GM23338 (cell line): ENCODE measurements around the gene AGBL4. TPM values are rescaled to one million over a fixed set of nuclear protein-coding genes. Genes with fewer than 3 reads are reported as not detected.
A peak's percentile ranks its signal among the peaks of the same experiment; 100 is the strongest.

Experiments used
- ATAC-seq: fragments of 200-7000 bp; cut with Tn5 transposase; 3 replicates; pipeline ENCODE4 v1.9.1; 2020
- DNase-seq: peaks from one replicate; pipeline ENCODE4 v3.0.0-alpha.2; 2015; ENCODE audit warnings: low spot score
- H2AFZ ChIP-seq: fragments of 200-600 bp; sonication (generic); 2 replicates; pipeline ENCODE4 v1.8.0; 2016; ENCODE audit warnings: antibody characterized with exemption, mild to moderate bottlenecking, moderate library complexity
- H3F3A ChIP-seq: fragments of 200-600 bp; sonication (generic); replicated peaks from 2 replicates; pipeline ENCODE4 v1.8.0; 2017; ENCODE audit warnings: antibody characterized with exemption, mixed run types, low read depth
- H3K27ac ChIP-seq: fragments of 200-600 bp; sonication (generic); 2 replicates; pipeline ENCODE4 v1.6.1; 2016; ENCODE audit warnings: low read depth
- H3K27me3 ChIP-seq: fragments of 200-600 bp; sonication (generic); 2 replicates; pipeline ENCODE4 v1.8.0; 2016; ENCODE audit warnings: mild to moderate bottlenecking, mixed run types, moderate library complexity; ENCODE audit not compliant: insufficient read depth
- H3K36me3 ChIP-seq: fragments of 200-600 bp; sonication (generic); 2 replicates; pipeline ENCODE4 v1.8.0; 2016; ENCODE audit warnings: mild to moderate bottlenecking; ENCODE audit not compliant: insufficient read depth
- H3K4me1 ChIP-seq: fragments of 200-600 bp; sonication (generic); 2 replicates; pipeline ENCODE4 v1.8.0; 2016; ENCODE audit warnings: mild to moderate bottlenecking, moderate library complexity; ENCODE audit not compliant: insufficient read depth
- H3K4me2 ChIP-seq: fragments of 200-600 bp; sonication (generic); 2 replicates; pipeline ENCODE4 v1.7.1; 2017; ENCODE audit warnings: mixed run types
- H3K4me3 ChIP-seq: fragments of 200-600 bp; sonication (generic); 2 replicates; pipeline ENCODE4 v1.6.1; 2016; ENCODE audit warnings: mixed run types
- H3K79me2 ChIP-seq: fragments of 200-600 bp; sonication (generic); replicated peaks from 2 replicates; pipeline ENCODE4 v1.8.0; 2017; ENCODE audit warnings: mild to moderate bottlenecking; ENCODE audit not compliant: insufficient read depth
- H3K9me2 ChIP-seq: fragments of 200-600 bp; sonication (generic); 2 replicates; pipeline ENCODE4 v1.8.0; 2017; ENCODE audit not compliant: insufficient read depth
- H4K20me1 ChIP-seq: fragments of 200-600 bp; sonication (generic); replicated peaks from 2 replicates; pipeline ENCODE4 v1.8.0; 2017; ENCODE audit warnings: mild to moderate bottlenecking; ENCODE audit not compliant: insufficient read depth
- H3K27ac Mint-ChIP-seq: 2 replicates; pipeline ENCODE4 v1.8.0; 2020; ENCODE audit warnings: inconsistent platforms, mild to moderate bottlenecking, moderate library complexity, mixed read lengths
- H3K27me3 Mint-ChIP-seq: 3 replicates; pipeline ENCODE4 v1.8.0; 2022; ENCODE audit warnings: low read depth, mild to moderate bottlenecking, moderate library complexity, mixed read lengths, inconsistent platforms; ENCODE audit not compliant: insufficient read depth, poor library complexity
- H3K36me3 Mint-ChIP-seq: 3 replicates; pipeline ENCODE4 v1.8.0; 2021; ENCODE audit warnings: low read depth, mild to moderate bottlenecking, inconsistent platforms, moderate library complexity, mixed read lengths
- H3K4me1 Mint-ChIP-seq: 3 replicates; pipeline ENCODE4 v1.8.0; 2020; ENCODE audit warnings: mild to moderate bottlenecking, inconsistent platforms, mixed read lengths
- H3K4me3 Mint-ChIP-seq: 3 replicates; pipeline ENCODE4 v1.8.0; 2021; ENCODE audit warnings: moderate library complexity, mild to moderate bottlenecking, inconsistent platforms, mixed read lengths
- H3K9me3 Mint-ChIP-seq: 3 replicates; pipeline ENCODE4 v1.8.0; 2020; ENCODE audit warnings: moderate library complexity, mild to moderate bottlenecking, inconsistent platforms, mixed read lengths
- CREB1 ChIP-seq: fragments of 250-450 bp; sonication (Bioruptor Pico); IDR thresholded peaks from 2 replicates; pipeline ENCODE4 v1.5.0; 2020; ENCODE audit warnings: low read depth, mild to moderate bottlenecking, moderate library complexity
- EZH2 ChIP-seq: fragments of 200-600 bp; sonication (generic); IDR thresholded peaks from one replicate; pipeline ENCODE4 v1.8.0; 2017; ENCODE audit warnings: antibody characterized with exemption, mild to moderate bottlenecking, low read depth; ENCODE audit not compliant: unreplicated experiment
- EZH2phosphoT487 ChIP-seq: fragments of 200-600 bp; sonication (generic); IDR thresholded peaks from one replicate; pipeline ENCODE4 v1.8.1; 2018; ENCODE audit warnings: antibody characterized with exemption; ENCODE audit not compliant: unreplicated experiment
- JUNB ChIP-seq: IDR thresholded peaks from one replicate; pipeline ENCODE4 v1.6.1; 2016; ENCODE audit warnings: antibody characterized with exemption; ENCODE audit not compliant: unreplicated experiment
- NANOG ChIP-seq: IDR thresholded peaks from 2 replicates; pipeline ENCODE4 v1.6.1; 2016; ENCODE audit warnings: antibody characterized with exemption, borderline replicate concordance
- POLR2AphosphoS5 ChIP-seq: IDR thresholded peaks from 2 replicates; pipeline ENCODE4 v1.6.1; 2016; ENCODE audit warnings: antibody characterized with exemption, low read depth
- STAT1 ChIP-seq: IDR thresholded peaks from one replicate; pipeline ENCODE4 v1.6.1; 2016; ENCODE audit warnings: antibody characterized with exemption; ENCODE audit not compliant: unreplicated experiment
- ZNF114 ChIP-seq: fragments of 250-450 bp; sonication (Bioruptor Pico); IDR thresholded peaks from 2 replicates; pipeline ENCODE4 v1.5.0; 2020; ENCODE audit warnings: mild to moderate bottlenecking, moderate library complexity
- ZNF331 ChIP-seq: fragments of 250-450 bp; sonication (Bioruptor Pico); IDR thresholded peaks from 2 replicates; pipeline ENCODE4 v1.5.0; 2020; ENCODE audit warnings: low read depth, mild to moderate bottlenecking, moderate library complexity
- polyA plus RNA-seq: library from polyadenylated mRNA; unstranded; fragments of >200 nt; fragmentation: Nextera tagmentation; extraction: Ambion mirVana; gene quantifications from 2 replicates; pipeline ENCODE4 v1.2.1, GENCODE V29; 2016
- total RNA-seq: library from RNA; depleted of rRNA; stranded (reverse); fragments of >200 nt; shearing (Covaris generic); gene quantifications from 2 replicates; pipeline ENCODE4 v1.2.3, GENCODE V29; 2014
- TF ChIP-seq, protein P1 (sequence below): IDR thresholded peaks from one replicate; pipeline ENCODE4 v1.6.1; 2018; ENCODE audit warnings: antibody characterized with exemption; ENCODE audit not compliant: unreplicated experiment
- TF ChIP-seq, protein P2 (sequence below), 2 experiments: fragments of 200-600 bp in 1 of 2; sonication (generic) in 1 of 2; conservative IDR thresholded peaks; 2 replicates each; pipeline versions ENCODE4 v1.5.1 to v1.6.1; 2016 to 2017; ENCODE audit warnings: antibody characterized with exemption in 2 of 2, low read depth in 2 of 2, mild to moderate bottlenecking in 2 of 2, moderate library complexity in 1 of 2
- TF ChIP-seq, protein P3 (sequence below): fragments of 250-450 bp; sonication (Bioruptor Pico); IDR thresholded peaks from 2 replicates; pipeline ENCODE4 v1.5.0; 2020; ENCODE audit warnings: mild to moderate bottlenecking, moderate library complexity
- TF ChIP-seq, protein P4 (sequence below): IDR thresholded peaks from 2 replicates; pipeline ENCODE4 v1.6.1; 2016; ENCODE audit warnings: antibody characterized with exemption

AGBL4 gene
- total and polyA plus RNA-seq, 2 experiments from 2014 or later = 0.91 to 1.5 TPM

DNA sequence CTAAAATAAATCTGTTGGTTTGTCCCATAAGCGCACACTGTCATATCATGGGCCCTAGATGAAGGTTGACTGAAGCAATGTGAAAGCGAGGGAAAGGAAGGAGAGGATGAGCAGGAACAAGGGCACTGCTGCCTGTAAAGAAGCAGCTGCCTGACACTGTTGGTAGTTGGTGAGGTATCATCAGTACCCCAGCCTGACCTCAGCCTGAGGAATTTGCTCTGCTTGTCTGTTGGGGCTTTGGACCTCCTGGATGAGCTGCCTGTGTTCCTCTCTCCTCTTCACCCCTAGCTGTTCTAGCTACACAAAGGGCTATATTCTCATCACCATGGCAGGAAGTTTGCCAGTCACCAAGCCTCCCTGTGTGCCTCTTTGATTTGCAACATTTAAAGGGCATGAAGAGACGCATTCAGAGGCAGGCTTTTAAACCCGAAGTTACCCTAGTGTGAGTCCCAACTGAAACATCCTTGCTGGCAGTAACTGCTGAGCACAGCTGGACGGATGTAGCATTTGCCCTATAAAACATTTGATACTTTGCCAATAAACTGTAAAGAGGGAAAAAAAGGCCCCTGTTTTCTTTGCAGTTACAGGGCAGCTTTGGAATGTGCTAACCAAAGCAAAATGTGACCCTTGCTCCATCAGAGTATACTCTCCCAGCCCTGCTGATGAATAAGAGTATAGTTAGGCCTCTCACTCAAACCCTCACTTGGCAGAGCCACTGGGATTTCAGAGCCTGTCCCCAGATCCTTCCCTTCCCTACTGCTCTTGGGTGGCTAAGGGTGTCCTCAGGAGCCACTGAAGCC is 1529.6 kb downstream of the AGBL4 start:
- Mint-ChIP-seq H3K4me3 (no peak overlapping the region), H3K9me3 (no peaks in the 10 kb centered on the region), H3K27me3 (peaks cover 4% of the 10 kb centered on the region), H3K27ac (no peak overlapping the region; the same call in 1 of the 2 replicates), H3K4me1 (peaks cover 23% of the 10 kb centered on the region), H3K36me3 (no peaks in the 10 kb centered on the region)
- Histone ChIP-seq H4K20me1 (no peaks in the 10 kb centered on the region), H3K36me3 (no peaks in the 10 kb centered on the region), H3K4me3 (no peak overlapping the region), H3K4me1 (peaks cover 13% of the 10 kb centered on the region), H3K79me2 (no peaks in the 10 kb centered on the region), H3F3A (0 out of 2 replicates have a peak, but pooled peaks cover 4% of the 10 kb centered on the region), H3K27ac (no peak overlapping the region), H3K9me2 (no peaks in the 10 kb centered on the region; the same call in 1 of the 2 replicates), H2AFZ (peak overlapping the region; percentile 85), H3K4me2 (no peak overlapping the region), H3K27me3 (no peaks in the 10 kb centered on the region)
- DNase-seq = peak; percentile 9
- ATAC-seq = peak; percentile 9; the same call in 1 of the 3 replicates
- no peak for TF ChIP-seq POLR2AphosphoS5
- TF ChIP-seq ZNF114 (CRISPR knock-in tag) = no peak
- TF ChIP-seq, protein P1, sequence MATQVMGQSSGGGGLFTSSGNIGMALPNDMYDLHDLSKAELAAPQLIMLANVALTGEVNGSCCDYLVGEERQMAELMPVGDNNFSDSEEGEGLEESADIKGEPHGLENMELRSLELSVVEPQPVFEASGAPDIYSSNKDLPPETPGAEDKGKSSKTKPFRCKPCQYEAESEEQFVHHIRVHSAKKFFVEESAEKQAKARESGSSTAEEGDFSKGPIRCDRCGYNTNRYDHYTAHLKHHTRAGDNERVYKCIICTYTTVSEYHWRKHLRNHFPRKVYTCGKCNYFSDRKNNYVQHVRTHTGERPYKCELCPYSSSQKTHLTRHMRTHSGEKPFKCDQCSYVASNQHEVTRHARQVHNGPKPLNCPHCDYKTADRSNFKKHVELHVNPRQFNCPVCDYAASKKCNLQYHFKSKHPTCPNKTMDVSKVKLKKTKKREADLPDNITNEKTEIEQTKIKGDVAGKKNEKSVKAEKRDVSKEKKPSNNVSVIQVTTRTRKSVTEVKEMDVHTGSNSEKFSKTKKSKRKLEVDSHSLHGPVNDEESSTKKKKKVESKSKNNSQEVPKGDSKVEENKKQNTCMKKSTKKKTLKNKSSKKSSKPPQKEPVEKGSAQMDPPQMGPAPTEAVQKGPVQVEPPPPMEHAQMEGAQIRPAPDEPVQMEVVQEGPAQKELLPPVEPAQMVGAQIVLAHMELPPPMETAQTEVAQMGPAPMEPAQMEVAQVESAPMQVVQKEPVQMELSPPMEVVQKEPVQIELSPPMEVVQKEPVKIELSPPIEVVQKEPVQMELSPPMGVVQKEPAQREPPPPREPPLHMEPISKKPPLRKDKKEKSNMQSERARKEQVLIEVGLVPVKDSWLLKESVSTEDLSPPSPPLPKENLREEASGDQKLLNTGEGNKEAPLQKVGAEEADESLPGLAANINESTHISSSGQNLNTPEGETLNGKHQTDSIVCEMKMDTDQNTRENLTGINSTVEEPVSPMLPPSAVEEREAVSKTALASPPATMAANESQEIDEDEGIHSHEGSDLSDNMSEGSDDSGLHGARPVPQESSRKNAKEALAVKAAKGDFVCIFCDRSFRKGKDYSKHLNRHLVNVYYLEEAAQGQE = no peak
- TF ChIP-seq EZH2phosphoT487 = no peak
- TF ChIP-seq, protein P2, sequence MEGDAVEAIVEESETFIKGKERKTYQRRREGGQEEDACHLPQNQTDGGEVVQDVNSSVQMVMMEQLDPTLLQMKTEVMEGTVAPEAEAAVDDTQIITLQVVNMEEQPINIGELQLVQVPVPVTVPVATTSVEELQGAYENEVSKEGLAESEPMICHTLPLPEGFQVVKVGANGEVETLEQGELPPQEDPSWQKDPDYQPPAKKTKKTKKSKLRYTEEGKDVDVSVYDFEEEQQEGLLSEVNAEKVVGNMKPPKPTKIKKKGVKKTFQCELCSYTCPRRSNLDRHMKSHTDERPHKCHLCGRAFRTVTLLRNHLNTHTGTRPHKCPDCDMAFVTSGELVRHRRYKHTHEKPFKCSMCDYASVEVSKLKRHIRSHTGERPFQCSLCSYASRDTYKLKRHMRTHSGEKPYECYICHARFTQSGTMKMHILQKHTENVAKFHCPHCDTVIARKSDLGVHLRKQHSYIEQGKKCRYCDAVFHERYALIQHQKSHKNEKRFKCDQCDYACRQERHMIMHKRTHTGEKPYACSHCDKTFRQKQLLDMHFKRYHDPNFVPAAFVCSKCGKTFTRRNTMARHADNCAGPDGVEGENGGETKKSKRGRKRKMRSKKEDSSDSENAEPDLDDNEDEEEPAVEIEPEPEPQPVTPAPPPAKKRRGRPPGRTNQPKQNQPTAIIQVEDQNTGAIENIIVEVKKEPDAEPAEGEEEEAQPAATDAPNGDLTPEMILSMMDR (conservative IDR thresholded peaks at IDR 0.05; ENCODE audit: low read depth in 2 of 2) = no peak
- TF ChIP-seq, protein P3, sequence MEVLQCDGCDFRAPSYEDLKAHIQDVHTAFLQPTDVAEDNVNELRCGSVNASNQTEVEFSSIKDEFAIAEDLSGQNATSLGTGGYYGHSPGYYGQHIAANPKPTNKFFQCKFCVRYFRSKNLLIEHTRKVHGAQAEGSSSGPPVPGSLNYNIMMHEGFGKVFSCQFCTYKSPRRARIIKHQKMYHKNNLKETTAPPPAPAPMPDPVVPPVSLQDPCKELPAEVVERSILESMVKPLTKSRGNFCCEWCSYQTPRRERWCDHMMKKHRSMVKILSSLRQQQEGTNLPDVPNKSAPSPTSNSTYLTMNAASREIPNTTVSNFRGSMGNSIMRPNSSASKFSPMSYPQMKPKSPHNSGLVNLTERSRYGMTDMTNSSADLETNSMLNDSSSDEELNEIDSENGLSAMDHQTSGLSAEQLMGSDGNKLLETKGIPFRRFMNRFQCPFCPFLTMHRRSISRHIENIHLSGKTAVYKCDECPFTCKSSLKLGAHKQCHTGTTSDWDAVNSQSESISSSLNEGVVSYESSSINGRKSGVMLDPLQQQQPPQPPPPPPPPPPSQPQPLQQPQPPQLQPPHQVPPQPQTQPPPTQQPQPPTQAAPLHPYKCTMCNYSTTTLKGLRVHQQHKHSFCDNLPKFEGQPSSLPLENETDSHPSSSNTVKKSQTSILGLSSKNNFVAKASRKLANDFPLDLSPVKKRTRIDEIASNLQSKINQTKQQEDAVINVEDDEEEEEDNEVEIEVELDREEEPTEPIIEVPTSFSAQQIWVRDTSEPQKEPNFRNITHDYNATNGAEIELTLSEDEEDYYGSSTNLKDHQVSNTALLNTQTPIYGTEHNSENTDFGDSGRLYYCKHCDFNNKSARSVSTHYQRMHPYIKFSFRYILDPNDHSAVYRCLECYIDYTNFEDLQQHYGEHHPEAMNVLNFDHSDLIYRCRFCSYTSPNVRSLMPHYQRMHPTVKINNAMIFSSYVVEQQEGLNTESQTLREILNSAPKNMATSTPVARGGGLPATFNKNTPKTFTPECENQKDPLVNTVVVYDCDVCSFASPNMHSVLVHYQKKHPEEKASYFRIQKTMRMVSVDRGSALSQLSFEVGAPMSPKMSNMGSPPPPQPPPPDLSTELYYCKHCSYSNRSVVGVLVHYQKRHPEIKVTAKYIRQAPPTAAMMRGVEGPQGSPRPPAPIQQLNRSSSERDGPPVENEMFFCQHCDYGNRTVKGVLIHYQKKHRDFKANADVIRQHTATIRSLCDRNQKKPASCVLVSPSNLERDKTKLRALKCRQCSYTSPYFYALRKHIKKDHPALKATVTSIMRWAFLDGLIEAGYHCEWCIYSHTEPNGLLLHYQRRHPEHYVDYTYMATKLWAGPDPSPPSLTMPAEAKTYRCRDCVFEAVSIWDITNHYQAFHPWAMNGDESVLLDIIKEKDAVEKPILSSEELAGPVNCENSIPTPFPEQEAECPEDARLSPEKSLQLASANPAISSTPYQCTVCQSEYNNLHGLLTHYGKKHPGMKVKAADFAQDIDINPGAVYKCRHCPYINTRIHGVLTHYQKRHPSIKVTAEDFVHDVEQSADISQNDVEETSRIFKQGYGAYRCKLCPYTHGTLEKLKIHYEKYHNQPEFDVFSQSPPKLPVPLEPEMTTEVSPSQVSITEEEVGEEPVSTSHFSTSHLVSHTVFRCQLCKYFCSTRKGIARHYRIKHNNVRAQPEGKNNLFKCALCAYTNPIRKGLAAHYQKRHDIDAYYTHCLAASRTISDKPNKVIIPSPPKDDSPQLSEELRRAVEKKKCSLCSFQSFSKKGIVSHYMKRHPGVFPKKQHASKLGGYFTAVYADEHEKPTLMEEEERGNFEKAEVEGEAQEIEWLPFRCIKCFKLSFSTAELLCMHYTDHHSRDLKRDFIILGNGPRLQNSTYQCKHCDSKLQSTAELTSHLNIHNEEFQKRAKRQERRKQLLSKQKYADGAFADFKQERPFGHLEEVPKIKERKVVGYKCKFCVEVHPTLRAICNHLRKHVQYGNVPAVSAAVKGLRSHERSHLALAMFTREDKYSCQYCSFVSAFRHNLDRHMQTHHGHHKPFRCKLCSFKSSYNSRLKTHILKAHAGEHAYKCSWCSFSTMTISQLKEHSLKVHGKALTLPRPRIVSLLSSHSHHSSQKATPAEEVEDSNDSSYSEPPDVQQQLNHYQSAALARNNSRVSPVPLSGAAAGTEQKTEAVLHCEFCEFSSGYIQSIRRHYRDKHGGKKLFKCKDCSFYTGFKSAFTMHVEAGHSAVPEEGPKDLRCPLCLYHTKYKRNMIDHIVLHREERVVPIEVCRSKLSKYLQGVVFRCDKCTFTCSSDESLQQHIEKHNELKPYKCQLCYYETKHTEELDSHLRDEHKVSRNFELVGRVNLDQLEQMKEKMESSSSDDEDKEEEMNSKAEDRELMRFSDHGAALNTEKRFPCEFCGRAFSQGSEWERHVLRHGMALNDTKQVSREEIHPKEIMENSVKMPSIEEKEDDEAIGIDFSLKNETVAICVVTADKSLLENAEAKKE (CRISPR knock-in tag) = no peak
- TF ChIP-seq, protein P4, sequence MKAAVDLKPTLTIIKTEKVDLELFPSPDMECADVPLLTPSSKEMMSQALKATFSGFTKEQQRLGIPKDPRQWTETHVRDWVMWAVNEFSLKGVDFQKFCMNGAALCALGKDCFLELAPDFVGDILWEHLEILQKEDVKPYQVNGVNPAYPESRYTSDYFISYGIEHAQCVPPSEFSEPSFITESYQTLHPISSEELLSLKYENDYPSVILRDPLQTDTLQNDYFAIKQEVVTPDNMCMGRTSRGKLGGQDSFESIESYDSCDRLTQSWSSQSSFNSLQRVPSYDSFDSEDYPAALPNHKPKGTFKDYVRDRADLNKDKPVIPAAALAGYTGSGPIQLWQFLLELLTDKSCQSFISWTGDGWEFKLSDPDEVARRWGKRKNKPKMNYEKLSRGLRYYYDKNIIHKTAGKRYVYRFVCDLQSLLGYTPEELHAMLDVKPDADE = no peak
- no peak for TF ChIP-seq ZNF331 (CRISPR knock-in tag)
- no peak for TF ChIP-seq JUNB
- TF ChIP-seq CREB1 = no peak
- no peak for TF ChIP-seq STAT1
- TF ChIP-seq NANOG = no peak
- TF ChIP-seq EZH2 = no peak
